HG02973 (cell line): ENCODE measurements around the gene JRKL.
"Not testable (repeated sequence)": the region's sequence is repeated elsewhere in the genome, so short reads cannot be mapped to it uniquely, and the experiment has no call there.

Experiments
- ATAC-seq: cut with Tn5 transposase; IDR thresholded peaks from one replicate; pipeline ENCODE4 v1.9.1; 2021; ENCODE audit warnings: moderate library complexity; ENCODE audit not compliant: unreplicated experiment

Gene JRKL

DNA sequence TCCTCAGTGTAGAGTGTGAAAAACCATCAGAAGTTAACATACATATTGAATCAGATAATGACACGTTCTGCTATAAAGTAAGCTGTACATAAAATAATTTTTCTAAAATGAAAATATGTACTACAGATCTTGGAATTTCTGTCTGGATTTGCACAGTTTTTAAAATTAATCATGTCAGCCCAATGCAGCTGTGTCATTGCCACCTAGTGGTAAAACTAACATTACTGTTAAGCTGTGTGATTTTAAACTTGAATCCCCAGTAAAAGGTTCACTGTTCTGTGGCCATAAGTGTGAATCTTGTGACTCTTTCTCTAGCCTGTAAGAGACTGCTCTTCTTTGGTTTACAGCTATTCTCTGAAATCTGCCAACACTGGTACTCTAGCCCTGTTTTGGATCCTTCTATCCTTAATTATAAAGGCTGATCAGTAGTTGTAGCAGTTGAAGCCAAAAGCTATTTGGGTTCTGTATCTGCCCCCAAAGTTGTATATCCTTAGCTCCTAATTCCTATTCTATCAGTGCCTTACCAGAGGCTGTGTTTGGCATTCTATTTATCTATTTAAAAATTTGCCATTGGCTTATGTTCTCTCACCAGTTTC lies 4.0 kb downstream of the JRKL start:
- ATAC-seq: no peak

GRCh38 chr11:96394773-96395172 lies 5.0 kb downstream of the JRKL start:
- no peak for ATAC-seq

GRCh38 chr11:96396637-96397036 lies 6.8 kb downstream of the JRKL start:
- no peak for ATAC-seq

DNA sequence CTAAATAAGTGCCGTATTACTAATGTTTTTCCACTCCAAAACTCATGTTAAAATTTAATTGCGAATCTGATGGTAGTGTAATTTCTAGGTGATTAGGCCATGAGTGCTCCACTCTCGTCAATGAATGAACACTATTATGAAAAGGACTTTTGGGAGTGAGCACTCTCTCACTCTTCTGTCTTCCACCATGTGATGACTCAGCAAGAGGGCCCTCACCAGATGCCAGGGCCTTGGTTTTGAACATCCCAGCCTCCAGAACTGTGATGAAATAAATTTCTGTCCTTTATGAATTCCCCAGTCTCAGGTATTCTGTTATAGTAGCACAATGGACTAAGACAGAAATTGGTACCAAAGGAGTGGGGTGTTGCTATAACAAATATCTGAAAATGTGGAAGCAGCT lies 8.1 kb downstream of the JRKL start:
- no peak for ATAC-seq

GRCh38 chr11:96400697-96401096 lies 10.9 kb downstream of the JRKL start:
- ATAC-seq: no peak

DNA sequence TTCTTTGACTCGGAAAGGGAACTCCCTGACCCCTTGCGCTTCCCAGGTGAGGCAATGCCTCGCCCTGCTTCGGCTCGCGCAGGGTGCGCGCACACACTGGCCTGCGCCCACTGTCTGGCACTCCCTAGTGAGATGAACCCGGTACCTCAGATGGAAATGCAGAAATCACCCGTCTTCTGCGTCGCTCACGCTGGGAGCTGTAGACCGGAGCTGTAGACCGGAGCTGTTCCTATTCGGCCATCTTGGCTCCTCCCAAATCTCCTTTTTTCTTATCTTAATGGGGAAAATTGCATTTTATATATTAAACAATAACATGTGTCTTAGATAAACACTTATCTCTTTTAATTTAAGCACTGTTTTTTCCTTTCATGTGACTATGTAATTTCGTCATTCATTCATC lies 21.6 kb downstream of the JRKL start:
- not testable (repeated sequence) for ATAC-seq

GRCh38 chr11:96412761-96413381 lies 23.1 kb downstream of the JRKL start:
- no peak for ATAC-seq

GRCh38 chr11:96413408-96413807 lies 23.6 kb downstream of the JRKL start:
- ATAC-seq: no peak

DNA sequence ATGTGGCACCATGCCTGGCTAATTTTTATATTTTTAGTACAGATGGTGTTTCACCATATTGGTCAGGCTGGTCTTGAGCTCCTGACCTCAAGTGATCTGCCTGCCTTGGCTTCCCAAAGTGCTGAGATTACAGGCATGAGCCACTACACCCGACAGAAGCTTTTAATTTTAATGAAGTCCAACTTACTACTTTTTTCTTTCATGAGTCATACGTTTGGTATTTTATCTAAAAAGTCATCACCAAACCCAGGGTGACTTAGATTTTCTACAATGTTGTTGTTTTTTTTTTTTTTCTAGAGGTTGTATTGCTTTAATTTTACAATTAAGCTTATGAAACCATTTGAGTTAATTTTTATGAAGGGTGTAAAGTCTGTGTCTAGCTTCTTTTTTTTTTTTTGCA lies 34.9 kb downstream of the JRKL start:
- ATAC-seq: no peak

DNA sequence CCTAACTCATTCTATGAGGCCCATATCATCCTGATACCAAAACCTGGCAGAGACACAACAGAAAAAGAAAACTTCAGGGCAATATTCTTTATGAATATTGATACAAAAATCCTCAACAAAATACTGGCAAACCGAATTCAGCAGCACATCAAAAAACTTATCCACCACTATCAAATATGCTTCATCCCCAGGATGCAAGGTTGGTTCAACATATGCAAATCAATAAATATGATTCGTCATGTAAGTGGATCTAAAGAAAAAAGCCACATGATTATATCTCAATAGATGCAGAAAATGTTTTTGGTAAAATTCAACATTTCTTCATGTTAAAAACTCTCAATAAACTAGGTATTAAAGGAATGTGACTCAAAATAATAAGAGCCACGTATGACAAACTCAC lies 40.9 kb downstream of the JRKL start:
- no peak for ATAC-seq

DNA sequence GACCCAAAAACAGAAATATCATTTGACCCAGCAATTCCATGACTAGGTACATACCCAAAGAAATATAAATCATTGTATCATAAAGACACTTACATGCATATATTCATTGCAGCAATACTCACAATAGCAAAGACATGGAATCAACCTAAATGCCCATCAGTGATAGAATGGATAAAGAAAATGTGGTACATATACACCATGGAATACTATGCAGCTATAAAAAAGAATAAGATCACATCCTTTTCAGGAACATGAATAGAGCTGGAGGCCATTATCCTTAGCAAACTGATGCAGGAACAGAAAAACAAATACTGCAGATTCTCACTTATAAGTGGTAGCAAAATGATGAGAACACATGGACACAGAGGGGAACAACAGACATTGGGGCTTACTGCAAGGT lies 42.8 kb downstream of the JRKL start:
- ATAC-seq: not testable (repeated sequence)
